HepG2 (cell line): ENCODE results near the gene ZKSCAN3. TPM values are rescaled to one million over a fixed set of nuclear protein-coding genes. Genes with fewer than 3 reads are reported as not detected.

ENCODE experiments used
- ARID2 ChIP-seq: sonication (generic); formaldehyde crosslinking; IDR thresholded peaks from 2 replicates; pipeline ENCODE4 v1.8.1; 2022; ENCODE audit warnings: mild to moderate bottlenecking, missing genetic modification reagents, borderline replicate concordance
- CBX2 ChIP-seq, 2 experiments: fragments of 200-600 bp in 1 of 2; sonication (generic); formaldehyde crosslinking in 1 of 2; IDR thresholded peaks; 2 replicates each; pipeline versions ENCODE4 v1.7.0 to v1.8.1; 2018 to 2022; ENCODE audit warnings: low read depth in 2 of 2, low read length in 1 of 2, mild to moderate bottlenecking in 1 of 2, missing genetic modification reagents in 1 of 2
- CC2D1A ChIP-seq: sonication (generic); formaldehyde crosslinking; IDR thresholded peaks from 2 replicates; pipeline ENCODE4 v1.8.1; 2023; ENCODE audit warnings: mild to moderate bottlenecking, missing genetic modification reagents
- DR1 ChIP-seq: sonication (generic); formaldehyde crosslinking; IDR thresholded peaks from 2 replicates; pipeline ENCODE4 v1.8.0; 2021; ENCODE audit warnings: mild to moderate bottlenecking, missing genetic modification reagents, inconsistent platforms
- DZIP1 ChIP-seq: sonication (generic); formaldehyde crosslinking; IDR thresholded peaks from 2 replicates; pipeline ENCODE4 v1.5.0; 2020; ENCODE audit warnings: mild to moderate bottlenecking, missing genetic modification reagents
- ELF1 ChIP-seq: sonication (generic); formaldehyde crosslinking; IDR thresholded peaks from 2 replicates; pipeline ENCODE4 v1.4.0; 2020; ENCODE audit warnings: missing genetic modification reagents
- ESRRA ChIP-seq: sonication (generic); formaldehyde crosslinking; IDR thresholded peaks from 2 replicates; pipeline ENCODE4 v1.5.1; 2020; ENCODE audit warnings: mild to moderate bottlenecking, low read depth, missing genetic modification reagents
- GATAD1 ChIP-seq: IDR thresholded peaks from 2 replicates; pipeline ENCODE4 v1.6.1; 2016; ENCODE audit warnings: missing genetic modification reagents, missing compliant biosample characterization
- MIER3 ChIP-seq: IDR thresholded peaks from 2 replicates; pipeline ENCODE4 v1.6.1; 2016; ENCODE audit warnings: missing compliant biosample characterization, borderline replicate concordance
- TCF12 ChIP-seq, 2 experiments: fragments of 450-650 bp in 1 of 2; sonication (generic) in 1 of 2; formaldehyde crosslinking in 1 of 2; IDR thresholded peaks; 2 replicates each; pipeline versions ENCODE4 v1.6.1 to v1.8.0; 2017 to 2022; ENCODE audit warnings: antibody characterized with exemption in 1 of 2, mild to moderate bottlenecking in 1 of 2, missing genetic modification reagents in 1 of 2, moderate library complexity in 1 of 2
- TFAP4 ChIP-seq: sonication (generic); IDR thresholded peaks from 2 replicates; pipeline ENCODE4 v1.6.1; 2016; ENCODE audit warnings: low read depth, borderline replicate concordance
- ZFX ChIP-seq: sonication (generic); formaldehyde crosslinking; IDR thresholded peaks from 2 replicates; pipeline ENCODE4 v1.4.0; 2020; ENCODE audit warnings: mild to moderate bottlenecking, low read depth, missing genetic modification reagents, moderate library complexity
- ZNF557 ChIP-seq: sonication (generic); formaldehyde crosslinking; IDR thresholded peaks from 2 replicates; pipeline ENCODE4 v1.4.0; 2020; ENCODE audit warnings: missing genetic modification reagents
- ZNF577 ChIP-seq: sonication (generic); formaldehyde crosslinking; IDR thresholded peaks from 2 replicates; pipeline ENCODE4 v1.4.0; 2020; ENCODE audit warnings: mild to moderate bottlenecking, low read depth, missing genetic modification reagents, borderline replicate concordance
- ZNF7 ChIP-seq: IDR thresholded peaks from 2 replicates; pipeline ENCODE4 v1.6.1; 2016; ENCODE audit warnings: missing biosample characterization, missing genetic modification reagents
- ZNF883 ChIP-seq: sonication (generic); formaldehyde crosslinking; IDR thresholded peaks from 2 replicates; pipeline ENCODE4 v1.5.1; 2020; ENCODE audit warnings: mild to moderate bottlenecking, missing genetic modification reagents; ENCODE audit errors: not compliant biosample characterization
- polyA plus RNA-seq, 8 experiments: library from polyadenylated mRNA; depleted of rRNA in 3 of 8; stranded (reverse) in 7 of 8; unstranded in 1 of 8; fragments of >200 nt; fragmentation: Illumina TruSeq in 4 of 8; extraction: Trizol in 4 of 8; gene quantifications; 2 replicates each; pipeline versions ENCODE4 v1.2.1 to v1.2.3, GENCODE V29; 2011 to 2016; ENCODE audit warnings: low read depth in 4 of 8, missing spikeins in 1 of 8, mixed read lengths in 1 of 8; ENCODE audit not compliant: insufficient read depth in 1 of 8
- total RNA-seq, 5 experiments: library from RNA; depleted of rRNA; stranded (reverse); fragments of >200 nt; fragmentation: Illumina TruSeq; extraction: Trizol; gene quantifications; 2 replicates each; pipeline ENCODE4 v1.2.3, GENCODE V29; 2016; ENCODE audit warnings: low read depth in 1 of 5
- TF ChIP-seq, protein P1 (sequence below): sonication (generic); formaldehyde crosslinking; IDR thresholded peaks from 2 replicates; pipeline ENCODE4 v1.5.1; 2020; ENCODE audit warnings: mild to moderate bottlenecking, missing genetic modification reagents, moderate library complexity
- TF ChIP-seq, protein P2 (sequence below): sonication (generic); formaldehyde crosslinking; IDR thresholded peaks from 2 replicates; pipeline ENCODE4 v1.8.0; 2022; ENCODE audit warnings: missing genetic modification reagents, mild to moderate bottlenecking, borderline replicate concordance

Gene ZKSCAN3
- total and polyA plus RNA-seq, 2 of the 13 experiments (the other 11 are each of a cell fraction or from before 2014, with no cell fraction given): 3.3 to 7.4 TPM

GRCh38 chr6:28399350-28400121 lies 49.8 kb downstream of the ZKSCAN3 start, which contains the start of gene ZSCAN12 (continued):
- TF ChIP-seq DZIP1: peak; percentile 61; the same call in 1 of the 2 replicates
- peak; percentile 96 for TF ChIP-seq DR1
- TF ChIP-seq ZNF557 (CRISPR knock-in tag): no peak
- 0 out of 2 replicates have a peak, but pooled peaks have one; percentile 25 for TF ChIP-seq ZNF7 (CRISPR knock-in tag)
- peak; percentile 96 for TF ChIP-seq ELF1 (CRISPR knock-in tag)
- peak; percentile 77 for TF ChIP-seq ZNF883 (CRISPR knock-in tag)
- TF ChIP-seq TCF12 (IDR thresholded peaks at IDR 0.05): no peak
- peak; percentile 94 for TF ChIP-seq TCF12 (CRISPR knock-in tag; IDR thresholded peaks at IDR 0.05)
- TF ChIP-seq, protein P1, sequence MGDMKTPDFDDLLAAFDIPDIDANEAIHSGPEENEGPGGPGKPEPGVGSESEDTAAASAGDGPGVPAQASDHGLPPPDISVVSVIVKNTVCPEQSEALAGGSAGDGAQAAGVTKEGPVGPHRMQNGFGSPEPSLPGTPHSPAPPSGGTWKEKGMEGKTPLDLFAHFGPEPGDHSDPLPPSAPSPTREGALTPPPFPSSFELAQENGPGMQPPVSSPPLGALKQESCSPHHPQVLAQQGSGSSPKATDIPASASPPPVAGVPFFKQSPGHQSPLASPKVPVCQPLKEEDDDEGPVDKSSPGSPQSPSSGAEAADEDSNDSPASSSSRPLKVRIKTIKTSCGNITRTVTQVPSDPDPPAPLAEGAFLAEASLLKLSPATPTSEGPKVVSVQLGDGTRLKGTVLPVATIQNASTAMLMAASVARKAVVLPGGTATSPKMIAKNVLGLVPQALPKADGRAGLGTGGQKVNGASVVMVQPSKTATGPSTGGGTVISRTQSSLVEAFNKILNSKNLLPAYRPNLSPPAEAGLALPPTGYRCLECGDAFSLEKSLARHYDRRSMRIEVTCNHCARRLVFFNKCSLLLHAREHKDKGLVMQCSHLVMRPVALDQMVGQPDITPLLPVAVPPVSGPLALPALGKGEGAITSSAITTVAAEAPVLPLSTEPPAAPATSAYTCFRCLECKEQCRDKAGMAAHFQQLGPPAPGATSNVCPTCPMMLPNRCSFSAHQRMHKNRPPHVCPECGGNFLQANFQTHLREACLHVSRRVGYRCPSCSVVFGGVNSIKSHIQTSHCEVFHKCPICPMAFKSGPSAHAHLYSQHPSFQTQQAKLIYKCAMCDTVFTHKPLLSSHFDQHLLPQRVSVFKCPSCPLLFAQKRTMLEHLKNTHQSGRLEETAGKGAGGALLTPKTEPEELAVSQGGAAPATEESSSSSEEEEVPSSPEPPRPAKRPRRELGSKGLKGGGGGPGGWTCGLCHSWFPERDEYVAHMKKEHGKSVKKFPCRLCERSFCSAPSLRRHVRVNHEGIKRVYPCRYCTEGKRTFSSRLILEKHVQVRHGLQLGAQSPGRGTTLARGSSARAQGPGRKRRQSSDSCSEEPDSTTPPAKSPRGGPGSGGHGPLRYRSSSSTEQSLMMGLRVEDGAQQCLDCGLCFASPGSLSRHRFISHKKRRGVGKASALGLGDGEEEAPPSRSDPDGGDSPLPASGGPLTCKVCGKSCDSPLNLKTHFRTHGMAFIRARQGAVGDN: peak; percentile 94
- TF ChIP-seq MIER3 (CRISPR knock-in tag): peak; percentile 90; the same call in 1 of the 2 replicates
- TF ChIP-seq, protein P2, sequence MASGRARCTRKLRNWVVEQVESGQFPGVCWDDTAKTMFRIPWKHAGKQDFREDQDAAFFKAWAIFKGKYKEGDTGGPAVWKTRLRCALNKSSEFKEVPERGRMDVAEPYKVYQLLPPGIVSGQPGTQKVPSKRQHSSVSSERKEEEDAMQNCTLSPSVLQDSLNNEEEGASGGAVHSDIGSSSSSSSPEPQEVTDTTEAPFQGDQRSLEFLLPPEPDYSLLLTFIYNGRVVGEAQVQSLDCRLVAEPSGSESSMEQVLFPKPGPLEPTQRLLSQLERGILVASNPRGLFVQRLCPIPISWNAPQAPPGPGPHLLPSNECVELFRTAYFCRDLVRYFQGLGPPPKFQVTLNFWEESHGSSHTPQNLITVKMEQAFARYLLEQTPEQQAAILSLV (CRISPR knock-in tag): peak; percentile 98
- peak; percentile 89; the same call in 1 of the 2 replicates for TF ChIP-seq ESRRA (CRISPR knock-in tag)
- no peak for TF ChIP-seq ARID2 (CRISPR knock-in tag)
- peak; percentile 97 for TF ChIP-seq GATAD1 (CRISPR knock-in tag)
- TF ChIP-seq ZFX: peak; percentile 99
- no peak for TF ChIP-seq ZNF577 (CRISPR knock-in tag)
- no peak; the same call in none of the 2 replicates for TF ChIP-seq TFAP4
- no peak for TF ChIP-seq CBX2 (IDR thresholded peaks at IDR 0.05; ENCODE audit: low read depth, low read length)
- peak; percentile 34; the same call in 1 of the 2 replicates for TF ChIP-seq CBX2 (CRISPR knock-in tag; IDR thresholded peaks at IDR 0.05; ENCODE audit: low read depth)
- TF ChIP-seq CC2D1A: no peak
